ENCODE results near the gene DONSON.

DONSON gene

DNA sequence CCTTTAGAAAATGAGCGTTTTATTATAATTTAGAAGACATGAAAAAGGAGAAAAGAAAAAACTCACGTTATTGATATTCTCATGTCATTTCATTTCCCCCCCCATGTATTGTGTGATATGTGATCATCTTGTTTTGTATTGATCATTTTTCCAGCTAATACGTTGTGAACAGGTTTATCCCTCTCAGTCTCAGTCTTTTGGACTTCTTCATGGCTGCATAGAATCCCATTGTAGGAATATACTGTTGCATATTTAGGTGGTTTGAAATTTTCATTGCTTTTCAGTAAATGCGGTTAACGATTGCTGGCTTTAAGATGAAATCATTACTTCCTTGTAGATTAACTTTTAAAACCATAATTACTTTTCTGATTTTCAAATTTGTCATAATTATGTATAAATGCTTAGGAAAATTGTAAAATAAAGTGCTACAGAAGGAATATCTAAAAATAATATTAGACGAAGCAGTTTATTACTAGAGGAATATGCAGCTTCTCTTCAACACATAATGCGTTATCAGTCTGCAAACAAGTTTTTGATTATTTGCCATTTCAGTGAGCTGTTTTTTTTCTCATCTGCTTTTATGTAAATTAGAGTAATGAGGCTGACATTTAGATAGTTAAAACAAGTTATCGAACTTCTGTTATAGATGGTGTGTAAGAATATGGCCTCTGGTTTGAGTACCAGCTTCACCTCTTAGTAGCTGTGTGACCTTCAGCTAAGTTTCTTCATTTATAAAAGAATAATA lies 43.9 kb downstream of the DONSON start:
- H3K4me3 ChIP-seq (ENCODE audit: low read depth, low read length) = peak overlapping the region; percentile 88
- DNase-seq (ENCODE audit: low read depth, low spot score) = no peak
- TF ChIP-seq, protein P1, sequence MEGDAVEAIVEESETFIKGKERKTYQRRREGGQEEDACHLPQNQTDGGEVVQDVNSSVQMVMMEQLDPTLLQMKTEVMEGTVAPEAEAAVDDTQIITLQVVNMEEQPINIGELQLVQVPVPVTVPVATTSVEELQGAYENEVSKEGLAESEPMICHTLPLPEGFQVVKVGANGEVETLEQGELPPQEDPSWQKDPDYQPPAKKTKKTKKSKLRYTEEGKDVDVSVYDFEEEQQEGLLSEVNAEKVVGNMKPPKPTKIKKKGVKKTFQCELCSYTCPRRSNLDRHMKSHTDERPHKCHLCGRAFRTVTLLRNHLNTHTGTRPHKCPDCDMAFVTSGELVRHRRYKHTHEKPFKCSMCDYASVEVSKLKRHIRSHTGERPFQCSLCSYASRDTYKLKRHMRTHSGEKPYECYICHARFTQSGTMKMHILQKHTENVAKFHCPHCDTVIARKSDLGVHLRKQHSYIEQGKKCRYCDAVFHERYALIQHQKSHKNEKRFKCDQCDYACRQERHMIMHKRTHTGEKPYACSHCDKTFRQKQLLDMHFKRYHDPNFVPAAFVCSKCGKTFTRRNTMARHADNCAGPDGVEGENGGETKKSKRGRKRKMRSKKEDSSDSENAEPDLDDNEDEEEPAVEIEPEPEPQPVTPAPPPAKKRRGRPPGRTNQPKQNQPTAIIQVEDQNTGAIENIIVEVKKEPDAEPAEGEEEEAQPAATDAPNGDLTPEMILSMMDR (IDR thresholded peaks at IDR 0.05; ENCODE audit: insufficient read depth, low read length, missing control alignments) = no peak
- ChIA-PET POLR2A (interaction anchor here (0.7 kb wide), 1 partner anchor 10 kb away, joined by 3 read pairs; no protein-coding TSS in a partner anchor), CTCF (interaction anchor here (3.4 kb wide), 1 partner anchor 61 kb away, joined by 11 read pairs; no protein-coding TSS in a partner anchor)

DNA sequence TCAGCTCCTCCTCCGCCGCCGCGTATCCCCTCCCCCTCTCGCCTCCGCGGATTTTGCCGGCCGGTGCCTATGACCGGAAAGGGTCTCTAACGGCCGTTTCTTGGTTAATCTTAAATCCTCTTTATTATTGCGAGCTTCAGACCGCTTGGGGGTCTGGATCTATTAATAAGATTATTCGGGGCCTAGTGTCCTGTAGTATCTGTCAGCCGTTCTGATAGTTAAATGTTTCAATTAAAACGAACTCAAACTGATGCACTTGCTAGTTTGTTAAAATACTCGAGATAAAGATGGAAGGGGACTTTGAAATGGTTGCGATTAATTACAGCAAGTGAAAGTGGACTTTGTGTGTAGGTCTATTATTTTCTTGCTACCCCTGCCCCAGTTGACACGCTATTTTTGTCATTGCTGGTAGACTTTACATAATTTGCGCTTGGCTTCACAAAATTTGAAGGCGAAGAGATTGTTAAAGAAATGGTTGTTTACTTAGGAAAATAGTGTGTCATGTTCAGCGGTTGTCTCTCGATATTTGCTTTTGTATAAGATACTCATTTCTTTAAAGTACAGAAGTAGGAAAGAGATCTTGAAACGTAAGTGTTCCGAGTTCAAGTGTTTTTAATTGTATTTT lies 44.9 kb downstream of the DONSON start:
- TF ChIP-seq, protein P1 (IDR thresholded peaks at IDR 0.05; ENCODE audit: insufficient read depth, low read length, missing control alignments) = no peak
- H3K4me3 ChIP-seq (ENCODE audit: low read depth, low read length) = peak overlapping the region; percentile 88
- ChIA-PET CTCF (interaction anchor here (3.4 kb wide), 1 partner anchor 62 kb away, joined by 11 read pairs; no protein-coding TSS in a partner anchor), POLR2A (interaction anchor here (0.9 to 1.0 kb wide), 2 partner anchors 45 to 64 kb away, joined by 4 read pairs; partner anchors contain the start of genes DONSON and TMEM50B)
- no peak for DNase-seq (ENCODE audit: low read depth, low spot score)

DNA sequence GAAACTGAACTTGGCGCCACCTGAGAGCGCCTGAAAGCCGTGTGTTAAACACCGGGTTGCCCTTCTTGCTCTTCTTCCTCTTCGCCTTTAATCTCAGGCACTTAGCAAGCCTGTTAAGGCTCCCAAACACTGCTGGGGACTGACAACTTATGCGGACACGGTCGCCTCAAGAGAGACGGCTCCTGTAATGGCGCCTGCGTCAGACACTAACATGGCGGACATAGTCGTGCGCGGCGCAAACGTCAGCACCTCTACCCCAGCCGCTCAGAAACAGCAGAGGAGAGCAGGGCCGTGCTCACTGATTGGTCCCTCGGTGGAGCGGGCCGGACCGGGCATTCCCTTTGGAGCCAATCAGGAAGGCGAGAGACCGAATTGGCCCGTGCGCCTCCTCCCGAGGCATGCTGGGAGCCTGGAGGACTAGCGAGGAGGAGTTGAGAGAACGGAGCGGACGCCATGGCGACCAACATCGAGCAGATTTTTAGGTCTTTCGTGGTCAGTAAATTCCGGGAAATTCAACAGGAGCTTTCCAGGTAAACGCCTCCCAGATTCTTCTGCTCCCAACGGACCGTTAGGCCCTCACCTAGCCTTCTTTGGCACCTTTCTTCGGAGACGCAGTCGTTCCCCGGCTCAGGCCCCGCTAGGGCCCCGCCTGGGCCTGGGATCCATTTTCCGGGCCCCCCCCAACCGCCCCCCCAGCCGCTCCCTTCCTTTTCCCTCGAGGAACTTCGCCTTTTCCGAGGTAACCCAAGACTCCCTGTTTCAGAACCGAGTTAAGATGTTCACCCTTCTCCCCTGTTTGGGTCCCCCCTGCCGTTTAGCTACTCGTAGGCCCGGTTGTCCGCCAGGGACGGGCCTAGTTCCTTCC lies 45.6 kb downstream of the DONSON start, which contains the start of gene SON:
TSS of gene SON (plus strand) at position 399 of the 865 bp plus-strand sequence. CDS start at position 454, 55 bp downstream.
- POLR2A ChIA-PET = interaction anchor here (0.9 to 1.0 kb wide), 2 partner anchors 46 to 63 kb away, joined by 4 read pairs; partner anchors contain the start of genes DONSON and TMEM50B
- CTCF ChIA-PET = no interaction called here
- TF ChIP-seq, protein P1 (IDR thresholded peaks at IDR 0.05; ENCODE audit: insufficient read depth, low read length, missing control alignments) = no peak

DNA sequence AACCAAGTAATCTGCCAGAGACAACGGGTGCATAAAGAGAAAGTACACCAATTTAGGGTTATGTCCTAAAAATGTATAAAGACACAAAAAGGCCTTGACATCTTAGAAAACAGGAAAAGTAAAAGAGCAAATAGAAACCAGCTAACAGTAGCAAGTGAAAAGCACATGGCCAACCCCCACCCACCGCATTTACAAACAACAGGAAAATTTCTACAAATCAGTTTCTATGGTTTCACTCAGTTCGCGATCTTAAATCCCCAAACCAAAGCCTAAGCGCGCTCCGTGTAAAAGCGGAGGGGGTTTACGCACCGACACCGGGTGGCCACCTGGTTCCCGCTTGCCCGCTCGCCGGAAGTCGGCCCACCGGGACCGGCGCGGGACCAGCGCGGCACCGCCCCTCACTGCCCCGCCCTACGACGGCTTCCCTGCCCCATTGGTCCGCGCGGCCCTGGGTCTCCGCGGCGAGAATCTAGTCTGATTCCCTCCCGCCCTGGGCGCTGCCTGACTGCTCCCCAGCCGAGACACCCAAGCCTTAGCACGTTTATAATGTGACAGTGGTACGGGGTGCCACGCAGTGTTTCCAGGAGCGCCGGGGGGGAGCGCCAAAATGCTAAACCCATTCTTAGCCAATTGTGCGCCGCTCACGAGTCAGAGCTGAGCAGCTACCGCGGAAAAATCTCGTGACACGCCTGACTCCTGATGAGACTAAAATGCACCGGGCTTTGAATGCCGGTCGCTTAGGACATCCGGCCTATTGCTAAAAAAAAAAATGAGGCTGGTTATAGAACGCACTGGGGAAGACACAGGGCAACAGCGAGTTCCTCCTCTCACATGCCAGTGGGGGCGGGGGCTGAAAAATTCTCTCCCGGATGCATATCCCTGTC lies 46.5 kb downstream of the DONSON start, which contains the start of gene GART:
TSS of gene GART (minus strand) at position 362 of the 884 bp plus-strand sequence. CDS start 2,802 bp downstream, outside the sequence.
- ChIA-PET POLR2A (no interaction called here), CTCF (interaction anchor here (1.1 kb wide), 1 partner anchor 13 kb away, joined by 3 read pairs; no protein-coding TSS in a partner anchor)
- TF ChIP-seq, protein P1 (IDR thresholded peaks at IDR 0.05; ENCODE audit: insufficient read depth, low read length, missing control alignments) = no peak
- DNase-seq (ENCODE audit: low read depth, low spot score) = no peak
- H3K4me3 ChIP-seq (ENCODE audit: low read depth, low read length) = peak within 1 kb of the TSS; percentile 88

More for the DNA sequence above, 45.6 kb downstream of the DONSON start, which contains the start of gene SON:
- H3K4me3 ChIP-seq (ENCODE audit: low read depth, low read length) = peak within 1 kb of the TSS; percentile 88
- DNase-seq (ENCODE audit: low read depth, low spot score) = peak; percentile 95

DNA sequence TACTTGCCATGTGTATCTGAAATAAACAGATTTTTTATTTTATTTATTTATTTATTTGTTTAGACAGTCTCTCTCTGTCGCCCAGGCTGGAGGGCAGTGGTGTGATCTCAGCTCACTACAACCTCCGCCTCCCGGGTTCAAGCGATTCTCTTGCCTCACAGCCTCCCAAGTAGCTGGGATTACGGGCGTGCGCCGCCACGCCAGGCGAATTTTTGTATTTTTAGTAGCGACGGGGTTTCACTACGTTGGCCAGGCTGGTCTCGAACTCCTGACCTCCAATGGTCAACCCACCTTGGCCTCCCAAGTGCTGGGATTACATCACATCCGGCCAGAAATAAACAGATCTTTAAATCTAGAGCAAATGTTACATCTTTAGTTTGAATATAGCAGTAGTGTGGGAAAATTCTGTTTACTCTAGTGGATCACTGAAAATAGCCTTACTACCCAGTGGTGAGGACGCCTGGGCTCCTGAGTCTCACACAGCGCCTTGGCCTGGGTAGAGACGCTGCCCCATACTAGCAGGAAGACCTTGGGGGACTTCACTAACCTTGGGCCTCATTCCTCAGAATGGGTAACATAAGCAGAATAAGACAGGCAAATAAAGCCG lies 47.3 kb downstream of the DONSON start:
- TF ChIP-seq, protein P1 (IDR thresholded peaks at IDR 0.05; ENCODE audit: insufficient read depth, low read length, missing control alignments) = no peak
- ChIA-PET CTCF (interaction anchor here (1.1 kb wide), 1 partner anchor 14 kb away, joined by 3 read pairs; no protein-coding TSS in a partner anchor), POLR2A (interaction anchor here (0.6 kb wide), 1 partner anchor 23 kb away, joined by 3 read pairs; no protein-coding TSS in a partner anchor)
- DNase-seq (ENCODE audit: low read depth, low spot score) = no peak
- peak overlapping the region; percentile 87 for H3K4me3 ChIP-seq (ENCODE audit: low read depth, low read length)
